AG08396 (cell line): ENCODE data around the gene ATF1.

Experiments used
- DNase-seq: peaks from one replicate; pipeline ENCODE4 v3.0.0; 2012; ENCODE audit warnings: low spot score, mixed read lengths

The ATF1 gene

DNA sequence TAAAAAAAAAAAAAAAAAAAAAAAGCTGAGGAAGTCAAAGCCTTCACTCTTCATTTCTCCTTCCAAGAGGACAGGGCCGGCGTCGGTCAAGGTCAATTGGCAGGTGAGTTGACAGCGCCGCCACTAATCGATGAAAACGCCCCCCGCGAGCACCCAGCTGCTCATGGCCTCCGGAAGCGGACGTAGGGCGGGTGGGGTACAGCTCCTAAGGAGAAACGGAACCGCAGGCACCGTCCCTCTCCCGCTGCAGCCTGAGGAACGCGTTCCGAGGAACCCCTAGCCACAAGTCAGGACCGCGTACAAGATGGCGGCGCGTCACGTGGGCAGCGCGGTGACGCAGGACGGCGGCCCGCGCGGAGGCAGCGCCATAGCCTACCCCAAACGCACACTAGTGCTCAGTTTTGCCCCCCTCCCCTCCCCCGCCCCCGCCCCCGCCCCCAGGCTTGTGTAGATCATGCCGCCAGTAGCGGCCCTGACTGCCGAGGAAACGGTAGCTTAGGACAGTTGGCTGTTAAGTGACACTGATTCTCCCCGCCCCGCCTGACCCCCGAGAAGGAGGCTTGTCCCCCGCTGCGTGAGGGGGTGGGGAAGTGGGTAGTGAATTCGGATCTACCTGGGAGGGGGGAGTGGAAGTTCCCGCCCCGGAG is at the start of gene ATF1:
Gene ATF1, plus strand, starts transcription at position 463 of the 647 bp plus-strand sequence. CDS start 16,045 bp downstream, outside the sequence.
- peak; percentile 95 for DNase-seq

DNA sequence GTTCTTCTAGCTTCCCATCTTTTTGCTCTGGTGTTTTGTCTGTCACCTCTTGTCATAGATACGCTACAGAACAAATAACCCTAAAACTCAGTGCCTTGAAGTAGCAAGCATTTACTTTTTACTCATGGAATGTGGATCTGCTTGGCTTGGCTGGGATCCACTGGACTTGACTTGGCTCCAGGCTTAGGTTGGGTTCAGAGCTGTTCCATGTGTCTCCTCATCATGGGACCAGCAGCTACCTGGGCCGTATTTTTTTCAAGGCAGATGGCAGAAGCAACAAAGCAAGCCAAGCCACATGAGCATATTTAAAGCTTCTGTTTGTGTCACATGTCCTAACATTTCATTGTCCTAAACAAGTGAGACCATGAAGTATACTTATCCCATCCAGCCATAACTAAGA is 48.7 kb upstream of the ATF1 start:
- DNase-seq, result peak; percentile 10

DNA sequence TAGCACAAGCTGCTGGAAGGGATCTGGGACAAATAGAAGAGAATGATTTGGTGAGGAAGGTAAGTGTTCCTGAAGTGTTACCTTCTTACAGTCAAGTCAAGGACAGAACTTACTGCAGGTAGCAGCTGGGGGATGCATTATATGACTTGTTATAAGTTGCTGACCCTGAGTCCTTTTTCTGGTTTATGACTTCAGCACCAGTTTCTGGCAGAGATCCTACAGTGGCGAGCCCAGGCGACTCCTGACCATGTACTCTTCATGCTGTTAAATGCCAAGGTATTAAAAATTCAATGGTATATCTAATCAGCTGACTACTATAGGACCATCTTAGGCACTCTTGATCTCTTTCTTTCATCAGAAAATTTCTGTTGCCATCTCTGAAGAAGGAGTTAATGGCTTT is 45.1 kb upstream of the ATF1 start:
- DNase-seq, result no peak

DNA sequence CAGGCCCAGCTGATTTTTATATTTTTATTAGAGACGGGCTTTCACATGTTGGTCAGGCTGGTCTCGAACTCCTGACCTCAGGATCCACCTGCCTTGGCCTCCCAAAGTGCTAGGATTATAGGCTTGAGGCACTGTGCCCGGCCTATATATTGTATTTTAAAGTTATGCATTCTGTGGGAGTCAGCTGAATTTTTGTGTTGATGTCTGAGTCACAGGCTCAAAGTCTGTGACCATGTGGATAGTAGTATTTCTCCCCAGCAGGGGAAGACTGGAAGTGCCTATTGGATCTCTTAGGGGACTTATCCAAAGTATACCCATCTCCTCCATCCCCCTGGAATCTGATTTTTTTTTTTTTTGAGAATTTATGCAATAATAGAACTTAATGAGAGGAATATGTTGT is 43.8 kb upstream of the ATF1 start:
- DNase-seq, result peak; percentile 18

DNA sequence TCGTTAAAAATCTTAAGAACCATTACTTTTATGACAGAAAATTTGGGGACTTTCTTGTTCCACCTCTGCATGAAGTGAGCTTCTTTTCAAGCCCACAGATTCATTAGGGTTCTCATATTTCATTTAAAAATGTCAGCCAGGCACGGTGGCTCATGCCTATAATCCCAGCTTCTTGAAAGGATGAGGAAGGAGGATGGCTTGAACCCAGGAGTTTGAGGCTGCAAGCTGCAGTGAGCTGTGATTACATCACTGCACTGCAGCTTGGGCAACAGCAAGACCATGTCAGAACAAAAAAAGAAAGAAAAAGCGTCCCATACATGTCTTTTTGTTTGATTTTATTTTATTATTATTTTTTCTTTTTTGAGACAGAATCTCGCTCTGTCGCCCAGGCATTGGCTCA is 43.4 kb upstream of the ATF1 start:
- no peak for DNase-seq

DNA sequence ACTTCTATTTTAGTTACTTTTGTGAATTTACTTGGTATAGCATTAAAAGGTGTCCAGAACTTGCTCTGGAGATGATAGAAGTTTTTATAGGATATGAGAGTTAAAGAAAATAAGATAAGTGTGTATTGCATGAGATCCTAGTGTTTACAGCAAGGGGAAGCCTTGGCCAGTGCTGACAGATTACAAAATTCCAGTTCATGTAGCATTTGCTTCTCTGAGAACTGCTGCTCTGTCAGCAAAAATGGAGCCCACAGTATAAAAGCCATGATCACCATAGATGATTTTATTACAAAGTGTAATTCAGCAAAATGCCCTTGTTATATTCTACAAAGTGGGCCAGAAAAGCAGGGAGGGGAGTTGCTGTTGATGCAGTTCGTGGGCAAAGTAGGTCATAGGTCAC is 40.0 kb upstream of the ATF1 start:
- no peak for DNase-seq

DNA sequence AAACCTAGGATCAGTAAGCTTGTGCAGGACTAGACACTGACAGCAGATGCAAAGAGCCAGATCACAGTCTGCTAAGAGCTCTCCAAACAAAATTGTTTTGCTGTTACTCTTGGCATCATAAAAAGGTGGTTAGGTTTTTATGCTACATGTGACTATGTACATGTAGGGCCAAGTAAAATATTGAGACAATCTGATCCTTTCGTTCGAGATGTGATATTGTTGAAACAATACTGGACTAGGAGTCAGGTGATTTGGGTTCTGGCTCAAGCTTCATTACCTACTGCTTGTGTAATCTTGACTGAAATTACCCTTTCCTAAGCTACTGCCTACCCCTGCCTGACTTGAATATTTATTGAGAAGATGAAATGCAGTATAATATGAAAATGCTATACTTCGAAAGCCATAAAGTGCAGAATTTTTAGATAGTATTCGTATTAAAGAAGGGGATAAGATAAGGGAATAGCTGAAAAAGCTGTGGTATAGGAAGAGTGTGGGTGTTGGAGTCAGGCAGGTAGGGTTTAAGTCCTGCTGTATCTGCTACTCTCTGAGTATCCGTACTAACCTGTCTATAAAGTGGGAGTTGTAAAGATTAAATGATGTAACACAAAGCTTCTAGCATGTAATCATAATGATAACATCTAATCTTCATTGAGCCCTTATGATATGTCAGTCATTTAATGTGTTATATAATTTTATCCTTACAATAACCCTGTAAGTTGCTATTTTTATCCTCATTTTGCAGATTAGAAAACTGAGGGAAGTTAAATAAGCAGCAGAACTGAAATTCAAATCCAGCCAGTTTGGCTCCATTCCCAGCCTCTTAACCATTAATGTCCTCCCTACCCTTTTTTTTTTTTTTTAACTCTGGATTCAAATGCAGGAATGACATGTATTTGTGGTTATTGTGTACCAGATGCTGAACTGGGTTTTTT is 38.6 kb upstream of the ATF1 start:
- DNase-seq, result no peak

DNA sequence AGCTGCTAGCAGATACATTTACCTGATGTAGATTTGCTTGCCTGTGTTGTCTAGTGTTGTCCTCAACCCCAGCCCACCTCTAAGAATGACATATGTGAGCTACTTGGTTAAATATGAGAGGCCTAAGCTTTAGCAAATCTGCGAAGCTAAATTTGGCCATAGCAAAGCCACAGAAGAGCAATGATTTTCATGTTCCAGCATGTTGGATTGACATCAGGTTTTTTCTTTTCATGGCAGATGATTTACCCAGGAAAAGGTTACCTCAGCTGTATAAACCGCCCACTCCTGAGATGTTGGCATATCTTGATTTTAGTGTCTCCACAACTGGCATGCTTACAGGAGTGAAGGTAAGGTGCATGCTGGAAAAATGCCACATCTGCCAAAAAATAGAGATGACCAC is 36.4 kb upstream of the ATF1 start:
- DNase-seq, result no peak

DNA sequence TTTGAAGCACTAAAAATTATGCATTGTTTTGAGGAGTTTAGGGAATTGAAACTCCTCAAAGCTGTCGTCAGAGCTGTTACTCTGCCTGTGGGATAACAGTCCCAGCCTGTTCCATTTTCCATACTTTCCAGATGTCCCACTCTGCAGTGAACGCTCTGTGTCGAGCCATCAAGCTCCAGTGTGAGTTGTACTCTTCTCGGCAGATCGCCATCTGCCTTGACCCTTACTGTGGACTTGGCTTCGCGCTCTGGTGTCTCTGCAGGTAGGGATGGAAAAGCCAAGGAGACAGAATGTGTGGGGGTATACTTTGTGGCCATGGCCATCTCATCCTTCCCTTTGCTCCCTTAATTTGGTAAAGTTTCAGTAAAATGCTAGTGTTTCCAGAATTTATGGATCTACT is 35.5 kb upstream of the ATF1 start:
- no peak for DNase-seq

DNA sequence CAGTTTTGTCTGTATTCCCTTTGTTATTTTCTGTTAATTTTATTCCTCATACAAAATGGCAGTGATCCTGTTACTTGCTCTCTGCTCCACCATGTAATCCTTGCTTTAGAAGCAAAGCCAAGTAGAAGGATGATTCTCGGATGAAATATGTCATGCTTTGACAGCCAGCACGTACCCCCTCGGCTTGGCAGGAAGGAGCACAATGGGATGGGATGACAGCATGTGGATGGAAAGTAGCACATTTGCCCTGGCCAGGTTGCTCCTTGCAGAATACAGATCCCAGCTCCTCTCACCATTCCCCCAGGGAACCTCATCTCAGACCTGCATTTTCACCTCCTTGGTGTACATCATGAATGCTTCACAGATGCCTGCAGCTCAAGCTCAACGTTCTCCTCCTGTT is 35.1 kb upstream of the ATF1 start:
- no peak for DNase-seq

DNA sequence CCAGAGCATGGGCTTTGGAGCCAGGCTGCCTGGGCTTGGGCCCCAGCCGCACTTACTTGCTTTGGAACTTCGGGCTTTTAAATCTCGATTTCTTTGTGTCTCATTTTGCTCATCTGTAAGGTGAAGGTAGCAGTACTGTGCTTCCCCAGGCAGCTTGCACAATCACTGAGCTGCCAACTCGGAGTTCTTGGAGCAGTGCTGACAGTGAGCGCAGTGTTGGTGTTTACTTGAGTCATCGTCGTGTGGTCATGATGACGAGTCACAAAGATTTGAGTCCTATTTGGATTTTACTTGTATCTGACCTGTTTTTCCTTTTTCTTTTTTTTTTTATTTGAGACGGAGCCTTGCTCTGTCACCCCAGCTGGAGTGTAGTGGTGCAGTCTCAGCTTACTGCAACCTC is 31.3 kb upstream of the ATF1 start:
- peak; percentile 85 for DNase-seq

DNA sequence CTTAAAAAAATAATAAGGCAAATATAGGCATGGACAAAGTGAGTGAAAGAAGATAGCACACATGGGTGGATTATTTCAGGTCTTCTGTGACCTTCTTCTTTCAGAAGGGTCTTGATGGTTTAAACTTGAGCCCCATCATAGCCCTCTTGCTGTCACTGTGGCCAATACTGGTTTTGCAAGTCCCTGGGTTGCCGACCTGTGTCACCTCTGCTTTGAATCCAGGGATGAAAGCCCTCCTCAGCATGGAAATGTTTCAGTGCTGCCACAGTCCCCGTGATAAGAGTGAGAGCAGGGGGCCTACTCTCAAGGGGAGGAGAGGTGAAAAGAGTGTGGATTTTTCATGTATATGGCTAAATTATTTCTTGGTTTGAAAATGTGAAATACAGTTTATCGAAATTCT is 30.2 kb upstream of the ATF1 start:
- no peak for DNase-seq

DNA sequence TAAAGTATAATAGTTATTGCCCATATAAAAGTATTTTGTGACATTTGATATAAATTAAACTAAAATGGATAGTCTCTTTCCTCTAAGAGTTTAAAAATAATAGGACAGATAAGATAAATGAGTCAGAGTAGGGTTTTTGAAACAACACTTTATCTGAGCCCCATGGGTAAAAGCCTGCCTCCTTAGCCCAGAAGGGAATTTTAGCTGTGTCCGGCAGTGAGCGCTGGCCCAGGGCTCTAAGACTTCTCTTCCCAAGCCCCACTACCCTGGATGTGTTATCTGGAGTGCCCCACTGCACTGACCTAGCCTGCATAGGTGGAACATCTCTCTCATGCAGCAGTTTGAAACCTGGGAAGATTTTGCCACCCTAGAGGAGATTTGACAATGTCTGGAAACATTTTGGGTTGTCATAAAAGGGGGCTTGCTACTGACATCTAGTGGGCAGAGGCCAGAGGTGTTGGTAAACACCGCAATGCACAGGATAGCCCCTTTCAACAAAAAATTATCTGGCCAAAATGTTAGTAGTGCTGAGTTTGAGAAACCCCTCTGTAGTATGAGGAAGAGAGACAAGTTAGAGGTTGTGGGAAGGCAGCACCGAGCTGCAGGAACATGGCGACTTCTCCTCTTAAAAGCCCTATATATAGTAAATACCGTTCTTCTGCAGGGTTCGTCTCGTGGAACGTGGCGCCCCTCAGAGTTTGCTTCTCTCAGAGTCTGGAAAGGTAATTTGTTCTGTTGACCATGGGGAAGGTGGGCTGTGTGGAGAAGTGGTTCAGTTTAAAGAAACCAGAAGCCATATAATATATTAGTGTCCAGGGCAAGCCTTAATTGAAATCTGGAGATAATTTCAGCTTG is 29.3 kb upstream of the ATF1 start:
- DNase-seq, result peak; percentile 17

DNA sequence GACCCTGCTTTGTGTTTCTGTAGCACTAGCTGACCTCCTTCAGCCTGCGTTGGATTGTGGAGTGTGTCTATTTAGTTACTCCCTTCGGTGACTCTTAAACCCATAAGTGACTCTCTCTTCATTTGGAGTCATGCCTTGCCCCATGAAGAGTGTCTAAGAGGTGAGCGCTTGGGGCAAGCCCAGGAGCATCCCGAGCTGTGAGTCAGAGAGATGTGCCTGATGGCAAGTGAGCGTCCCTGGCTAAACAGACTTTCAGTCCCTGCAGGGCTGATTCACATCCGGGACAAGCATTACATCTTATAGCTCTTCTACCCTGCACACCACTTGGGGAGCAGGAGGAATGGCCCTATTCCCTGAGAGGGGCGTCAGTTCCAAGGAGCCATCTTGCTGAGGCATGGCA is 24.3 kb upstream of the ATF1 start:
- no peak for DNase-seq

DNA sequence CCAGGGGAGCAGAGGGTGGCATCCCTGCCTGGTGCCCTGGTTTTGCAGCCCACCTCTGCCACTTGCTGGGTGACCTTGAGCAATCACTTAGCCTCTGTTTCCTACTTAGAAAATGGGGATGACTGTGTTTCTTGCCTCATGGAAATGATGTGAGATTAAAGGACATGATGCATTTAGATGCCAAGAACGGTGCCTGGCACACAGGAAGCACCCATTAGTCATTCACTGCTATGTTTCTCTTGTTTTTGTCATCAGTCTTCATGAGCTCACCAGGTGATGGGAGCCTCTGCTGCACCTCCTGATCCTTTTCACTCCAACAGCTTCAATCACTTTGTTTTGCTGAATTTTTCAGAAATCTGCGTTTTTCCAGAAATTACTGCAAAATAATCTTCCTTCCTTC is 23.6 kb upstream of the ATF1 start:
- DNase-seq, result no peak

DNA sequence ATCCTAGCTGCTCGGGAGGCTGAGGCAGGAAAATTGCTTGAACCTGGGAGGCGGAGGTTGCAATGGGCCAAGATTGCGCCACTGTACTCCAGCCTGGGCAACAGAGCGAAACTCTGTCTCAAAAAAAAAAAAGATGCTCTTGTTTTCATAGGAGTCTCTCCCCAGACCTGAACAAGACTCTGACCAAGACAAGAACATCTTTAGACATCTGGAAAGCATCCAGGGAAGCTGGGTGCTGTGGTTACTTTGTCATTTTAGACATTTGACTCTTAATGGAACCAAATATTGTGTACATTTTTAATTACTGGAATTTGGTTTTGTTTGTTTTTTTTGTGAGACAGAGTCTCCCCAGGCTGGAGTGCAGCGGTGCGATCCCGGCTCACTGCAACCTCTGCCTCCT is 21.1 kb upstream of the ATF1 start:
- DNase-seq, result no peak

DNA sequence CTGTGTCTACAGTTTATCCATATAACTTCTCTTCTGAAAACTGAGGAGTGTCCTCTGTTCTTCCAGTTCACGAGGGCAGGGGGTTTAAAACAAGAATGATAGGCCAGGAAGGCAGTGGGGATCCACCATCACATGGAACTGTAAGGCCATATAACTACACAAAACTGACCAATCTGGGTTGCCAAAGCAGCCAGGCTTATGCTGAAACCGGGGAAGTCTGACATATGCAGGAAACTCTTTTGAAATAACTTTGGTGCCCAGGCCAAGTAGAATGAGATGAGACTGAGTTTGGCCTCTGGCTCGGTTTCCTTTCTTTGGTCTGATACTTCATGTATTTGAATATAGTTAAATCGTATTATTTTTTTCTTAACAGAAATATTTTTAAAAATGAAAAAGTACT is 18.0 kb upstream of the ATF1 start:
- DNase-seq, result no peak

DNA sequence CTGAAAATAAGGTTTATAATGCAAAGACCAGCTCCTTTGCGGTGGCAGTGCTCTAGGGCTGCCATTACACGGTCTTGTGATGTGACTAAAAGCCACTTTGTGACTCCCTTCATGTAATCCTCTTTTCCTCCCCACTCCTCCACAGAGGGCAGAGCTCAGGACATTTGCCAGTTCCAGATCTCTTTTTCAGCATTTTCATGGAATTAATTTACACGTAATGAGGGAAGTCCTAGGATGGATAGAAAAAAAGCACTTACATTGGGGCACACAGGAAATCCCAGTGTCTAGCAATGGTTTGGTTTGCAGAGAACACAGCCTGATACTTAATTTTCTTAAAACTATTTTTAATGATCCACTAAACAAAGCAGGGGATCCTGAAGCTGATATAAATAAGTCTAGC is 17.5 kb upstream of the ATF1 start:
- DNase-seq, result no peak

DNA sequence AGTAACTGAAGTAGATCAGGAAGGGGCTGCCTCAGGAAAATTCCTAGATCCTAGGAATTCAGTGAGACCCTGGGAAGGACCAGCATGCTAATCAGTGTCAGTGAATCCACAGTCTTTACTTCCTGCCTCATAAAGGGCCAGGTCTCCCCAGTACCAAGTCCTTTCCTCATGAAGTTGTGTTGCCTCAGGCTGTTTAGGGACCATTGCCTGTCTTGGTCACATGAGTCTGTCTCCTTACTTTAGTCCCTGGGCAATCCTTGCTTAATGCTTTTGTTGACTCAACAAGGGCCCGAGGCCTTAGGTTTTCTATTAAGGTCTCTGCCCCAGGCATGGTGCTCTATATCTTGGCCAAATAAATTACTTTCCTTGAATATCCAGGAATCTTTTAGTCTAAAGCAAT is 16.1 kb upstream of the ATF1 start:
- no peak for DNase-seq

DNA sequence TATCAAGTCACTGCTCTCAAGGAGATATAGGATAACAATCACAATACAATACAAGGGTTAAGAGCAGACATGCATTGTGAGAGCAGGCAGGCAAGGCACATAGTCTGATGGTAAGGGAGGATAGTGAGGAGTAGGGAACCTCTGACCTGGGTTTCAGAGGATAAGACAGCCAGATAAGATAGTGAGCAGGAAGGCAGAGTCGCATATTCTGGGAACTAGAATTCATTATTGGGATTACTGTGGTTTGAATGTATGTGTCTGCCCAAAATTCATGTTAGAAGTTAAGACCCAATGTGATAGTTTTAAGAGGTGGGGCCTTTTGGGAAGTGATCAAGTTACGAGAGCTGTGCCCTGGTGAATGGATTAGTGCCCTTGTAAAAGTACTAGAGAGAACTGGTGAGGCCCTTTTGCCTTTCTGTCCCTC is 14.4 kb upstream of the ATF1 start:
- DNase-seq, result no peak

DNA sequence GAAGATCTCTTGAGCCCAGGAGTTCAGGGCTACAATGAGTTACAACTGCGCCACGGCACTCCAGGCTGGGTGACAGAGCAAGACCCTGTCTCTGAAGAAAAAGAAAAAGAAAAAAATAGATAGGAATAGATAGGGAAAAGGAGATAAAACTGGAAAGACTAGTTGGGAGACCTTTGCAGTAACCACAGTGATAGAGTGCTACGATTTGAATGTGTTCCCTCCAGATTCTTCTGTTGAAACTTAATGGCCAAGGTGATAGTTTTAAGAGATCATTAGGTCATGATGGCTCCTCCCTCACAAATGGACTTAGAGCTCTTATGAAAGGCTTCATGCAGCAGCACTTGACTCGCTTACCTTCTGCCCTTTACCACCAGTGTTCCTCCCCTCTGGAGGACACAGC is 13.5 kb upstream of the ATF1 start:
- no peak for DNase-seq

DNA sequence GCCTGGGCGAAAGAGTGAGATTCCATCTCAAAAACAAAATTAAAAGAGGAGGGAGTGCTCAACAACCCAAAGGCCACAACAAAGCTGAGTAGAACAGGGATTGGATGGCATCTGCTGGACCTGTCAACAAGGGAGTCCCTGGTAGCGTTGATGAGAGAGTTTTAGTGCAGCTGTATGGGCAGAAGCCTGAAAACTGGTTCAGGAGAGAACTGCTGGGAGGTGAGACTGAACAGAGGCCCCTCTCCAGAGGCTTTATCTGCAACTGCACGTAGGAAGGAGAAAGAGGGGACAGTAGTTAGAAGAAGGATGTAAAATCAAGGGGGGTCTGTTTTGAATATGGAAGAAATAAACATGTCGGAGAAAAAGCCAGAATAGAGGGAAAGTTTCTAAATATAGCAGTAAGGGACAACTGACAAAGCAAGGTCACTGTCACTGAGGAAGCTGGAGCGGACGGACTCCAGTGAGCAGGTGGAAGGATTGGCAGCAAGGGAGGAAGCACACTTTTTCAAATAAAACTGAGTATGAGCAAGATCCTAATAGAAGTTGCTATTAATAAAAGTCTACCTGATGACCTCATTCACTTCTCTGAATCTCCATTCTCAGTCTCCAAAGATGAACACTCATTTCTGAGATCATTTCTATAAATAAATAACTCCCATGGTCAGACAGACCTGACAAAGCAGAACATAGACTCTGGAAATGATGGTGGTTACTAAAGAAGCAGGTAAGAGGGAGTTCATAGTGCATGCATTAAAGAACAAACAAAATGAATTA is 11.8 kb upstream of the ATF1 start:
- DNase-seq, result peak; percentile 18
